Osteocyte (in vitro differentiated cells): ENCODE measurements around the gene STUM. TPM values are rescaled to one million over a fixed set of nuclear protein-coding genes. Genes with fewer than 3 reads are reported as not detected.

Experiments
- DNase-seq: peaks from one replicate; pipeline ENCODE4 v3.0.0; 2021; ENCODE audit warnings: mixed read lengths; ENCODE audit not compliant: unreplicated experiment; ENCODE audit errors: extremely low spot score
- H3K27ac Mint-ChIP-seq: one replicate; pipeline ENCODE4 v1.8.0; 2021; ENCODE audit warnings: mild to moderate bottlenecking, mixed read lengths; ENCODE audit not compliant: unreplicated experiment
- H3K27me3 Mint-ChIP-seq: one replicate; pipeline ENCODE4 v1.8.0; 2021; ENCODE audit warnings: mixed read lengths; ENCODE audit not compliant: unreplicated experiment
- H3K36me3 Mint-ChIP-seq: one replicate; pipeline ENCODE4 v1.8.0; 2021; ENCODE audit warnings: mixed read lengths; ENCODE audit not compliant: unreplicated experiment
- H3K4me1 Mint-ChIP-seq: one replicate; pipeline ENCODE4 v1.8.0; 2021; ENCODE audit warnings: mixed read lengths; ENCODE audit not compliant: unreplicated experiment
- H3K4me3 Mint-ChIP-seq: one replicate; pipeline ENCODE4 v1.8.0; 2021; ENCODE audit warnings: mild to moderate bottlenecking, moderate library complexity, mixed read lengths; ENCODE audit not compliant: unreplicated experiment
- H3K9me3 Mint-ChIP-seq: one replicate; pipeline ENCODE4 v1.8.0; 2021; ENCODE audit warnings: mixed read lengths; ENCODE audit not compliant: unreplicated experiment
- CTCF ChIP-seq: fragments of 200-600 bp; sonication (generic); IDR thresholded peaks from 2 replicates; pipeline ENCODE4 v1.5.0; 2021; ENCODE audit warnings: antibody characterized with exemption, mild to moderate bottlenecking, moderate library complexity
- total RNA-seq: library from RNA; stranded (reverse); gene quantifications from 2 replicates; pipeline ENCODE4 v1.2.1, GENCODE V29; 2021

STUM gene
- total RNA-seq, 1 donor from 2014 or later, result 0.35 TPM

GRCh38 chr1:226553924-226554282, 5.3 kb downstream of the STUM start:
- H3K36me3 Mint-ChIP-seq, result peaks cover 1% of the 10 kb centered on the region
- peaks cover 85% of the 10 kb centered on the region for H3K27me3 Mint-ChIP-seq
- no peak overlapping the region for H3K4me3 Mint-ChIP-seq
- no peak overlapping the region for H3K27ac Mint-ChIP-seq
- no peaks in the 10 kb centered on the region for H3K9me3 Mint-ChIP-seq
- TF ChIP-seq CTCF, result no peak
- H3K4me1 Mint-ChIP-seq, result peaks cover 11% of the 10 kb centered on the region
- no peak for DNase-seq

GRCh38 chr1:226555092-226555491, 6.5 kb downstream of the STUM start:
- Mint-ChIP-seq H3K4me1 (peaks cover 1% of the 10 kb centered on the region), H3K36me3 (peaks cover 1% of the 10 kb centered on the region), H3K27me3 (peaks cover 77% of the 10 kb centered on the region), H3K4me3 (no peak overlapping the region), H3K27ac (no peak overlapping the region), H3K9me3 (no peaks in the 10 kb centered on the region)
- no peak for TF ChIP-seq CTCF
- DNase-seq, result no peak

- no peak for TF ChIP-seq CTCF
- peaks cover 1% of the 10 kb centered on the region for H3K36me3 Mint-ChIP-seq
Observed at GRCh38 chr1:226557424-226557823, 8.9 kb downstream of the STUM start.

GRCh38 chr1:226558036-226558650, 9.6 kb downstream of the STUM start:
- peaks cover 62% of the 10 kb centered on the region for H3K27me3 Mint-ChIP-seq
- H3K4me1 Mint-ChIP-seq, result no peaks in the 10 kb centered on the region
- no peak for TF ChIP-seq CTCF
- H3K9me3 Mint-ChIP-seq, result no peaks in the 10 kb centered on the region
- no peak for DNase-seq
- no peak overlapping the region for H3K4me3 Mint-ChIP-seq
- no peak overlapping the region for H3K27ac Mint-ChIP-seq
- peaks cover 1% of the 10 kb centered on the region for H3K36me3 Mint-ChIP-seq

More at GRCh38 chr1:226557424-226557823, 8.9 kb downstream of the STUM start:
- no peak overlapping the region for H3K27ac Mint-ChIP-seq
- DNase-seq, result no peak
- H3K4me1 Mint-ChIP-seq, result no peaks in the 10 kb centered on the region
- no peaks in the 10 kb centered on the region for H3K9me3 Mint-ChIP-seq
- H3K4me3 Mint-ChIP-seq, result no peak overlapping the region
- H3K27me3 Mint-ChIP-seq, result peaks cover 70% of the 10 kb centered on the region

- H3K27ac Mint-ChIP-seq, result no peak overlapping the region
Observed at GRCh38 chr1:226560243-226560642, 11.7 kb downstream of the STUM start.

More at GRCh38 chr1:226560243-226560642, 11.7 kb downstream of the STUM start:
- H3K9me3 Mint-ChIP-seq, result no peaks in the 10 kb centered on the region
- TF ChIP-seq CTCF, result no peak
- H3K4me3 Mint-ChIP-seq, result no peak overlapping the region
- peaks cover 1% of the 10 kb centered on the region for H3K36me3 Mint-ChIP-seq
- H3K27me3 Mint-ChIP-seq, result peaks cover 44% of the 10 kb centered on the region
- no peak for DNase-seq
- H3K4me1 Mint-ChIP-seq, result no peaks in the 10 kb centered on the region
